ENCODE measurements around the gene OCLN.
"Not testable (repeated sequence)": the region's sequence is repeated elsewhere in the genome, so short reads cannot be mapped to it uniquely, and the experiment has no call there.

Gene OCLN

GRCh38 chr5:69491838-69492390, 676 bp upstream of the OCLN start:
- DNase-seq = no peak

- DNase-seq = peak; percentile 46
These were observed 369 bp downstream of the OCLN start for GRCh38 chr5:69492923-69493395.

GRCh38 chr5:69493396-69494133, 975 bp downstream of the OCLN start:
- peak; percentile 66 for DNase-seq

- DNase-seq = no peak
These were observed 1.9 kb downstream of the OCLN start for GRCh38 chr5:69494452-69494851.

GRCh38 chr5:69497006-69497520, 4.5 kb downstream of the OCLN start:
- DNase-seq = no peak

- peak; percentile 40 for DNase-seq
These were observed 5.8 kb downstream of the OCLN start for GRCh38 chr5:69498384-69498783.

- DNase-seq = no peak
These were observed 9.8 kb downstream of the OCLN start for GRCh38 chr5:69502367-69502766.

GRCh38 chr5:69502767-69503488, 10.3 kb downstream of the OCLN start:
- peak; percentile 76 for DNase-seq

GRCh38 chr5:69504036-69504435, 11.4 kb downstream of the OCLN start:
- DNase-seq = no peak

- DNase-seq = no peak
These were observed 12.7 kb downstream of the OCLN start for GRCh38 chr5:69505306-69505705.

- DNase-seq = no peak
These were observed 16.6 kb downstream of the OCLN start for GRCh38 chr5:69509212-69509611.

- DNase-seq = no peak
These were observed 18.1 kb downstream of the OCLN start for GRCh38 chr5:69510694-69511093.

- peak; percentile 73 for DNase-seq
These were observed 20.2 kb downstream of the OCLN start for GRCh38 chr5:69512740-69513260.

- DNase-seq = not testable (repeated sequence)
These were observed 23.0 kb downstream of the OCLN start for GRCh38 chr5:69515570-69515969.

- DNase-seq = no peak
These were observed 24.2 kb downstream of the OCLN start for GRCh38 chr5:69516769-69517168.

GRCh38 chr5:69517763-69518212, 25.2 kb downstream of the OCLN start:
- no peak for DNase-seq

GRCh38 chr5:69519285-69519684, 26.7 kb downstream of the OCLN start:
- DNase-seq = no peak

- no peak for DNase-seq
These were observed 29.4 kb downstream of the OCLN start for GRCh38 chr5:69522035-69522434.

GRCh38 chr5:69525490-69525889, 32.9 kb downstream of the OCLN start:
- DNase-seq = no peak

GRCh38 chr5:69526660-69527059, 34.1 kb downstream of the OCLN start:
- DNase-seq = no peak

GRCh38 chr5:69527128-69527770, 34.7 kb downstream of the OCLN start:
- no peak for DNase-seq

- no peak for DNase-seq
These were observed 35.4 kb downstream of the OCLN start for GRCh38 chr5:69528035-69528434.

GRCh38 chr5:69528609-69529008, 36.0 kb downstream of the OCLN start:
- DNase-seq = no peak

All from EL (cell line).